ENCODE data around the gene DCHS2.

DCHS2 gene

DNA sequence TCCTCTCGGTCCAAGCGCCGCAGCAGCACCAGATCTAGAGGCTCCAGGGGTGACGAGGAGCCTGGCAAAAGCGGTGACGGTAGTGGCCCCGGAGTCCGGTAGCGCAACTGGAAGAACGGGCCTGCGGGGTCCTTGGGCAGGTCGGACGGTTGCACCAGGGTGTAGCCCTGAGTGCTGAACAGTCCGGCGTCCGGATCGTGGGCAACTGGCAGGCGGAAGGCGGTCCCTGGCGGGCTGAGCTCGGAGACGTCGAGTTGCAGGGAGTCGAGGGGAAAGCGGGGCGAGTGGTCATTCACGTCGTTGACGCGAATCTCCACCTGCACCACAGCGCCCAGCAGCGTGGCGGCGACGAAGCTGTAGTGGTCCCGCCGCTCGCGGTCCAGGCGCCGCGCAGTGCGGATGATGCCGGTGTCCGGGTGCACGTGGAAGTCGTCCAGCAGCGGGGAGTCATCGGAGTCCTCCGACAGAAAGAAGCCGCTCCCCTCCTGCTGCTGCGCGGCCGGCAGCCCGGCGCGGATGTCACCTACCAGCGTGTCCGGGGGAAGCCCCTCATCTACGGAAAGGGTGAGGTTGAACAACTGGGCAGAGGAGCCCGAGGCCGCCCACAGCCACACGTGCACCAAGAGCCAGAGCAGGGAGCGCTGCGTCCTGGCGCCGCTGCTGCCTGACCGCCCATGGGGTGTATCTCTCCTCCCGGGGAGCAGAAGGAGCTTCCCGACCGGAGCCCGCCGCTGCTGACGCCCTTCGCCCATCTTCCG, 837 bp downstream of the DCHS2 start:
- DNase-seq (ENCODE audit: low spot score): no peak

DNA sequence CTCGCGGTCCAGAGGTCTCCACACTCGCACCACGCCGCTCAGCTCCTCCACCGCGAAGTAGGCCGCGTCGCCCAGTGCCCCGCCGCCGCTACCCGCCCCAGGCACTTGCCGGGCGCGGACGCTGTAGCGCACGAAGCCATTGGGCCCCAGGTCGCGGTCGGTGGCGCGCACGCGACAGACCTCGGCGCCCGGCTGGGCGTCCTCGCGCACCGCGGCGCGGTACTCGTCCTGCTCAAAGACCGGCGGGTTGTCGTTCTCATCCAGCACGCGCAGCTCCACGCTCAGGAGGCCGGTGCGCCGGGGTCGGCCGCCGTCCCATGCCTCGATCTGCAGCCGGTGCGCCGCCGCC, 1.4 kb downstream of the DCHS2 start:
- no peak for DNase-seq (ENCODE audit: low spot score)

DNA sequence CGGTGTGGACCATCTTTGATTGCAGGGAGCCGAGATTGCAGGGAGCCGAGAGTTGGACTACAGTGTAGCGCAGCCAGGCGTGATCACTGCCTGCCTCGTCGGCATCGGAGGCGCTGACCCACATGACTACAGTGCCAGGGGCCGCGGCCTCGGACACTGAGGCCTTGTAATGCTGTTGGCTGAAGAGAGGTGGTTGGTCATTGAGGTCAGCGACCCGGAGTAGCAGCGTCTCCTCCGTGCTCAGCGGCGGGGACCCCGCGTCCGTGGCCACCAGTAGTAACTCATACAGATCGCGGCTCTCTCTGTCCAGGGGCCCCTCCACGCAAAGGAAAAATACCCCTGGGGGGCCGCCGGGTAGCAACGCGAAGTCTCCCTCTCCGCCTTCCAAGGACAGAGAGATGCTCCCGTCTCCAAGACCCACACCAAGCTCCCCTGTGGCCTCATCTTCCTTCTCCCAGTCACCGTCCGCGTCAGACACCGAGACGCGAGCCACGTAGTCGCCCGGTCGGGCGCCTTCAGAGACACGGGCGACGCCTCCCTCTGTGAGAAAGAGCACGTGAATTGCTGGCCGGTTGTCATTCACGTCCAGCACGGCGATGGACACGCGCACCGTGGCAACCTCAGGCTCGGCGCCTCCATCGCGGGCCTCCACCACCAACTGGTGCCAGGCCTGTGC, 1.9 kb downstream of the DCHS2 start:
- DNase-seq (ENCODE audit: low spot score): no peak

DNA sequence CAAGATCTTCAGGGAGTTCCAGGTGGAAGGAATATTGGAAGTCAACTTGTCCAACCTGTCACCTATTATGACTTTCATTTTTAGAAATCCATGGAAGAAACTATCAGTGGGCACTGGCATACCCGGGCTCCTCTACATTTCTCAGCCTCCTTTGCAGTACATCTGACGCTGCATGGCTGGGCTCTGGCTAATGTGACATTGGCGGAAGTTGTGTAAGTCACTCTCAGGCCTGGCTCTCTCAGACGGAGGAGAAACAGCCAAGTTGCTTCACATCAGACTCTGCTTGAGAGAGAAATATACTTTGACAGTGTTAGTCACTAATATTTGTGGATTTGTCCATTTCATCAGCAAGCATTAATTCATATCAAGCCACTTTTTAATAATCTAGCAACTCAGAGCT, 4.5 kb downstream of the DCHS2 start:
- no peak for DNase-seq (ENCODE audit: low spot score)

DNA sequence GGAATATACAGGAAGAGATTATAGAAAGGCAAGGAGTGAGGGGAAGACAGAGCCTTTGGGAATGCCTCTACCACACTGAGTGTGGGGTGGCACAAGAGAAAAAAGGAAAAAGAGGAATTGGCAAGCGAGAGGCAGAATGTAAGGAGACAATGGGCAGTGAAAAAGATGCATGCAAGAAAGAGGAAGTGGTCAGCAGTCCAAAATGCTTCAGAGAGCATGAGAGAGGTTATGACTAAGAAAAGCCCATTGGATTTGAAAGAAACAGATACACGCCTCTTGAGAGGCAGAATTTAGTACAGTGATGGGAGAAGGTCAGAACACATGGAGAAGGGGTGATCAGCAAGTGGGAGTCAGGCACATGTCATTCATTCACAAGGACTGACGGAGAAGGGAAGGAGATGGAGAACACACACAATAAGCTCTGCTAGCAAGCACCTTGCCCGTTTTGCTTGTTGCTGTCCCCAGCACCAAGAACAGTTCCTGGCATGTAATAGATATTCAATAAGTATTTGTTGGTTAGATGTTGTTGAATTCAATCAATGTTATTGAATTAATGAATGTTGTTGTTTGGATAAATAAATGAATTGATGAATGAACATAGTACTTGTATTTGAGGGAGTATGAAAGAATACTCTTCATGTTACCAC, 6.3 kb downstream of the DCHS2 start:
- no peak for DNase-seq (ENCODE audit: low spot score)

DNA sequence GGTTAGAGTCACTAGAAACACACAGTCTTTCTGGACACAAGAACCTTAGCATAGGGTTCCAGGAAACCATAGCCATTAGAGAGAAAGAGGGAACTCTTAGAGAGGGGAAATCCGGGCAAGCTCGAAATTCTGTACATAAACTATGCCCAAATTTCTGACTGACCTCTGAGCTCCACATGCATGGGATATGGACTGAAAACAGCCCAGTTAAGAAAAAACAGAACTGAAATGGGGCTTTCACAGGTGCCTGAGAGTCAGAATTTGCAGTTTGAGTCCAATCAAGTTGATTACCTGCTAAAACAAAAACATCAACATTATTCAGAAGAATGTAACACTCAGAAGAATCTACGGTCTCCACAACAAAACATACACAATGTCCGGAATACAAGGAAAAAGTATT, 13.1 kb downstream of the DCHS2 start:
- DNase-seq (ENCODE audit: low spot score): no peak

DNA sequence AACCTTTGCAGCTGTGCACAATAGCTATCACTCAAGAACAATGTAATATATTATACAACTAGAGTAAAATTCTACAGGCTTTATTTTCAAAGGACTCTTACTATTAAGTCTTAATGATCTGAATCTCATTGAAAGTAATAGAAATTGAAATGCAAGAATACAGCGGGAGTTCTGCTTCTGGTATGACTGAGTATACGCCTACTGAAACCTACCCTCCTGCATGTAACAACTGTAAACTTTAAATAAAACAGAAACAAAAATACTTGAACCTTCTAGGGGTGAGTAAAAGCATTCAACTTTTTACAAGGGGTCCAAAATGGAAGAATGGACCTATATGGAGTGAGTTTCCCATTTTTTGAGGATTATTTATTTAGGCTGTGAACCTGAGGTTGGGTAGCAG, 13.5 kb downstream of the DCHS2 start:
- DNase-seq (ENCODE audit: low spot score): no peak

DNA sequence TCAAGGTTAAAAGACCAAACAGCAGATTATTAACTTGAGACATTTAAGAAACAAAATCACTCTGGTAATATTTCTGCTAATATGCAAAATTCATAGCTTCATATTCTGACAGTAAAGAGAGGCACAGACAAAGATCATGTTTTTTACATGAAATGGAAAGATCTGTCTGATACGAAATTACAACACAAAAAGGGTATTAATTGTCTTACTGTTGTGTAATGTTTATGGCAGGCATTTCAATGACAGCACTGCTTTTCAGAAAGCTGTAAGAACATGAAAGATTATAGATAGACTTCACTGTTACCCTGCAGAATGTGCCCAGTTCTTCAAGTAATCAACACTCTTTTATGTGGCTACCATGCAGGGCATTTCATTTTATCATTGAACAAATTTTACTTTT, 15.4 kb downstream of the DCHS2 start:
- DNase-seq (ENCODE audit: low spot score): no peak

DNA sequence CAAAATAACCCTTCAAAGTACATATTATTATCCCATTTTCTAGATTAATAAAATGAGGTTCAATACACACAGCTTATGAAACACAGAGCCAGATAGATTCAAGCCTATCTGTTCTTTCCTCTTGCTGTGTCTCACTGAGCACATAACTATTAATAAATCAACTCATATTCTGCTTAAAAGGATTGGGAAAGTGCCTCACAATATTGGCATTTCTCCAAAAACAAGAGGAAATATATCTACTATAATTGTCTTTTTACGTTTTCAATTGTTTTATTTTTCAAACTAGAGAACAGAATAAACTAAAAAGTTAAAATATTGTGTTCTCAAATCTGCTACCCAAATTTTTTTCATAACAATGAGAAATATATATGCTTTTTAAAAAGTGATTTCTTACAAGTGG, 15.8 kb downstream of the DCHS2 start:
- no peak for DNase-seq (ENCODE audit: low spot score)

DNA sequence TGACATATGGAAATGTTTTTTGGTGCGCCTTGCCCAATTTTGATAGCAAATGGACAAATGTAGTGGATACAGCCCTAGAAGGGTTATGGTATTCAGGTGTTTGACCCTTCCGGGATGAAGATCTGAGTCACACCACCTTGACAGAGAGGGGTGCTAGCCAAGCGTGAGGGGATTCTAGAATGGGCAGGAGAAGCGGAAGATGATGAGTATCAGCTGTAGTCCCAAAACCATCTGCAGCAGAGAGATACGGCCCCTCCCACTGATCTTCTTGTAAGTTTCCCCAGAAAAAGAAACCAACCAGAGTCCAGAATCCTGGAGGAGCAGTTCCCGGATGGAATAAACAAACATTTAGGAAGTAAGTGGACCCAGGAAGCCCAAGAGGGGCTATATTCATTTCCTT, 18.1 kb downstream of the DCHS2 start:
- no peak for DNase-seq (ENCODE audit: low spot score)

DNA sequence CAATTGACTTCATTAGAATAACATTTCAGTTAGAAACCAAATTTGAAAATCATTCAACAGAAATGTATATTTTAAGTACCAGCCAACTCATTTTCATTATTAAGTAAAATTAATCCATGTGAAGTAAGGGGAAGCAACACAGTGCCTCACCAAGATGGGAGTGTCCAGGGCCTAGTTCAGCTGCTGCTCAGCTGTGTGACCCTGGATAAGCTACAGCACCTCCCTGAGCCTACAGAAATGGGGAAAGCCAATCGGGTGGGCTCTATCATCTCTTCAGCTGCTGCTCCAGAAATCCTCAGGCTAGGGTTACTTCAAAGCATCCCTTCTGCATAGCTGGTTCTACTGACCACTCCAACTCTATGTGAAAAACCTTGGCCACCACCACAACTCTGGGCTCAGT, 18.7 kb downstream of the DCHS2 start:
- no peak for DNase-seq (ENCODE audit: low spot score)

DNA sequence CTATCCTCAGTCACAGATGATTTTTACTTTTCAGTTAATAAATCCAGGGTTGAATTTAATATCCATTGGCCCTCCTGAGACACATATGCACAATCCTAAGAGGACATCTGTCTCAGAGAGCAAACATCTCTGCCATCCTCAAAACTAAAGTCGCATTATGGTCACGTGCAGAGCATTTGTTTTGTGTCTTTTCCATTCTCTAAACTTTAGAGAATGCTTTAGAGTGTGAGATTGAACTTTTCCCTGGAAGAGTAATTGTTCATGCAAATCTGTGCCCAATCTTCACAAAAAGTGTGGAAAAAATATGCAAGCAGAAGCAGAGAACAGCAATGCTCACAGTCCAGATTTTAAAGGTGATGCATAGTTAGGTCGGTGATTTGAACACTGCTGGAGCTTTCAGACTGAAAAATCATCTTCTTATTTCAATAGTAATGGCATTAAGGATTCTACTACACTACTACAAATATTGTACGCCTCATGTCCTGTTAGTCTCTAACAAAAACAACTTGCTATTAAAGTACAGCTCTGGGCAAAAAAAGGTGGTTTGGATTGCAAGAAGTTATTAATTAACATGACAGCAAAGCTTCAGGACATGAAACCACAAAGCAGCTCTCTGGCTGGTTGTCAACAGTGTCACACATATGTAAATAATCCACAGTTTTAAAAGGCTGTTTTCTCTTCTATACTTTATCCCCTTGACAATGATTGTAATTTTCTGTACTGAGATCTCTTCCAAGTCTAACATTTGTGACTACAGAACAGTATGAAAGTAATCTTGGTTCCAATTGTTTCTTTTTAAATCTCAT, 19.9 kb downstream of the DCHS2 start:
- DNase-seq (ENCODE audit: low spot score): peak; percentile 36

DNA sequence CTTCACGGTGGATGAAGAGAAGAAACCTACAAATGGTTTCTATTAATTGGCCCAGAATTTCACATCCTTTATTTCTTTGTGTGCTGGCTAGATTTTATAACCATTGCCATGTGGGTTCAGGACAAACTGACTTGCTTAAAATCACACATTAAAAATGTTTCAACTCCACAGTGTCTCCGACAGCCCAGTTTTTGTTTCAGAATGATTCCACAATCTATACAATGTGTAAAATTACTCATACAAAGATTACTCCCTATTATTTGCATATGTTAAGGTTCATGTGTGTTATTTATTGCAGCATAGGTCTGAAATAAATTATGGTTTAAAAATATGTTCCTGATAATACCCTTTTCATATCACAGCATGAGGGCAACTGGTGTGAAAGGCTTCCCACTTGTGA, 20.6 kb downstream of the DCHS2 start:
- DNase-seq (ENCODE audit: low spot score): no peak

DNA sequence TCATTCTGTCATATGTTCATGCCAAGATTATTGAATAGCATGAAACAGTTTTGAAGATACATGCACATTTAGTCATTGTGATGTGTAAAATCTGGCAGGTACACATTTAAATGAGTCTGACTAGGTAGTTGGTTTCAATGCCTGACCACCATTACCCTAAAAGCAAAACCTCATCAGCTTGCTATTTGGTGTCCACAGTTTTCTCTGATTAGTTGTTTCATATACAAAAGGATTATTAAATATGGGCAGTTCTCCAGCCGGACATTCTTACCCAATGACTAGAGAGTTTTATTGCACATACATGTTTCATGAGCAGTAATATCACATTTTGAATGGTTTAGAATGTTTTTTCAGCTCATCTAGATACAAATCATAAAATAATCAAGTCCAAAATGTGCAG, 23.7 kb downstream of the DCHS2 start:
- no peak for DNase-seq (ENCODE audit: low spot score)

DNA sequence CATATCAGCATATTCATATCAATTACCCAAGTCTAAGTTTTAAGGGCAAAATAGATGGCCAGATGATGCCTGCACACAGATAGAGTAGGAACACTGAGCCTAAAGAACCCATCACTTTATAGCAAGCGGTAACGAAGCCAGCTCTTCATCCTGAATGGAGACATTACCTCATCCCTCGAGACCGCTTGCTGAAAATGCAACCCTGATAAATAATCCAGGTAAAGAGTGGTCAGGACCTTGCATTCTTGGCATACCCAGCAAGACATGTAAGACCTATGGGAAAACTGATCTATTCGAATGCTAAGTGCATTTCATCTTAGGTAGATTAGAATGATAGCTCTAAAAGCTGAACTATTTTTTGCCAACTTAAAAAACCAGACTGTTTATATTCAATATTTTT, 25.3 kb downstream of the DCHS2 start:
- DNase-seq (ENCODE audit: low spot score): no peak

DNA sequence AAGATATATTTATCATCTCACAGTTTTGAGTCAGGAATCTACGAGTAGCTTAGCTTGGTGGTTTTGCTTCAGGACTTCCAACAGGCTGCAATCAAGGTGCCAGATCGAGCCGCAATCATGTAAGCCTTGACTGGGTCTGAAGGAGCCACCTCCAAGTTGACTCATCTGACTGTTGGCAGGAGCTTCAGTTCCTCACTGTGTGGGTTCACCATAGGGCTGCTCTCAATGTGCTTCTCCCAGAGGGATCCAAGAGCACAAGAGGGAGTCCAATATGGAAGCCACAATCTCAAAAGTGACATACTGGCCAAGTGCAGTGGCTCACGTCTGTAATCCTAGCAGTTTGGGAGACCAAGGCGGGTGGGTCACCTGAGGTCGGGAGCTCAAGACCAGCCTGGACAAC, 26.5 kb downstream of the DCHS2 start:
- DNase-seq (ENCODE audit: low spot score): no peak

DNA sequence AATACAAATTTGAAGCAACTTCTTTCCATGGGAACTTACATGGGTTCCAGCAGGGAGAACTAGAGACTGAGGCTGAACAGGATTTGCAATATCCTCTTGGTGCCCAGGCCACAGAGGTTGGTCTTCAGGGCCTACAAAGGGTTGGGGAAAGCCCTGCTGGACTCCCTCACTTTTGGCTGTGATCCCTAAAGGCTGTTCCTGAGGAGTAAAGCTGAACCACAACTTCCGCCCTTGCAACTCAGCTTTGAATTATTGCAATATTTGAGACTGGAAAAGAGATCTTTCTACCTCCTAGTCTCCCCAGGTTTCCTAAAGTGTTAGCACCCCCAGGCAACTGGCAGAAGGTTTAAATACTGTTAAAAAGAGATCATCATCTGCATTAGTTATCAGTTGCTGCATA, 26.9 kb downstream of the DCHS2 start:
- DNase-seq (ENCODE audit: low spot score): no peak

DNA sequence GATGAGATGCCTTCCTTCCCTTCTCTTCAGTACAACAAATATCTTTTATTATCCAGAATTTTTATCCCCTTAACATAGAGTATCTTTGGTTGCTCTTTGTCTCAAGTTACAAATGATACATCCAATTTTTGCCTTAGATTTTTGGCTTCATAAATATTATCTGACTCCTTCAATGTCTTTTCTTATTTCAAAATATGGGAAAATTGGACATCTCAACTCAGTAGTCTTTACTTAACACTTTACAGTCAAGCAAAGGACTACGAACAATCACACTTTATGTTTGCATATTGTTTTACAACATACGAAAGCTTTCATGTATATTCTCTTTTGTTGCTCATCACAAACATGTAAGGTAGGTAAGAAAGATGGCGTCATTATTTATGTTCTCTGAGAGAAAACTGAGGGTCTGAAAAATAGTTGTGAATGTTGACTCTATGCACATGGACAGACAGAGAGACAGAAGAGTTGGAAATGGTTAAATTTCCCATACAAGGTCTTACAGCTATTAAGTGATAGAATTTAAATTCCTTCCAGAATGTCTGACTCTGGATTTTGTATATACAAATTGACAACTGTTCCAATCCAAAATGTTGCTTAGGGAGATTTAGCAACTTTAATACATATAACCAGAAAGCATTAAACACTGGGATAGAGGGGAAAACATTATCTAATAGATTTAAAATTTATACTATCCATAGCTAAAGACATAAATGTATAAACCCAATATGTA, 29.4 kb downstream of the DCHS2 start:
- no peak for DNase-seq (ENCODE audit: low spot score)

DNA sequence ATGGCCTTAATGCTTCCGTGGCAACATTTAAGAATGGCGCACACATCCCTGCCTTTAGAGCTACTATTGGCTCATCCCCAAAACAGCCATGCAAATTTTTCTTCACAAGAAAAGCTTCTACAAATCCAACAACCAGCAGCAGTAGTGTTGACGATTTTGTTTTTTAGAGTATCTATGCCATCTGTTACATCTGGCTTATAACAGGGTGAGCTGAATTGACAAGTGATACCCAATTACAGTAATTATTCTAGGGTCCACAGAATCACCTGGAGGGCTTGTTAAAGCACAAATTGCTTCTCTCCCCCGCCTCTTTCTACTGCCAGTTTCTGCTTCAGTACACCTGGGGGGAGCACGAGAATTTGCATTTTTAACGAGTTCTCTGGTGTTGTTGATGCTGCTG, 34.1 kb downstream of the DCHS2 start:
- DNase-seq (ENCODE audit: low spot score): no peak

DNA sequence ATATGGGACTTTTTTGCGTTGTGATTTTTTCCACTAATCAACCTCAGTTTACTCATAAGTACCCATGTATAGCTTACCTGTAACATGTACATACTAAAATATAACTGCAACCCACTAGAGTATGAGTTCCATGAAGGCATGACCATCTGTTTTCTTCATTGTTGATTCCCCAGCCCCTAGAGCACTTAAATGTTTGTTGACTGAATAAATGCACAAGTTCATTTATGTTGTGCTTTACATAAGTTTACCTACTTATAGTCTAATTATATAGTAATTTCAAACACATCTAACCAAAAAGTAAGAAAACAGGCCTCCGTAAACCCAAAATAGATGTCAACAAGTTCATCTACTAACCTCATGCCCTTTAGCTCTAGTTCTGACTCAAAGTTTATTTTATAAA, 34.7 kb downstream of the DCHS2 start:
- DNase-seq (ENCODE audit: low spot score): no peak

DNA sequence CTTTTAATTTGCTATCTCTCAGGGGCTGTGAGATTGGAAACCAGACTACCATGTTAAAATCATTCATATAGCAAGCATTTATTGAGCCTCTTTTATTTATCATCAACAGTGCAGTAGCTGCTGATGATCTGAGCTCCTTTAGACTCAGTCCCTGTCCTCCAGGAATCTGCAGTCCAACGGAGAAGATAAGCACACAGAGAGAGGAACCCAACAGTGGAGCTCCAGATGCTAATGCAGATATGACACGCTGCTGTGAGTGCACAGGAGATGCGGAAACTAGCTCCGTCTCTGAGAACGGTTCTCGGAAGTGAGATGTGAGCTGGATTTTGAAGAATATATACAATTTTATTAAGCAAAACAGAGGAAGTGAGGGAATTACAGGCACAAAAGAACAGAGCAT, 35.4 kb downstream of the DCHS2 start:
- no peak for DNase-seq (ENCODE audit: low spot score)

DNA sequence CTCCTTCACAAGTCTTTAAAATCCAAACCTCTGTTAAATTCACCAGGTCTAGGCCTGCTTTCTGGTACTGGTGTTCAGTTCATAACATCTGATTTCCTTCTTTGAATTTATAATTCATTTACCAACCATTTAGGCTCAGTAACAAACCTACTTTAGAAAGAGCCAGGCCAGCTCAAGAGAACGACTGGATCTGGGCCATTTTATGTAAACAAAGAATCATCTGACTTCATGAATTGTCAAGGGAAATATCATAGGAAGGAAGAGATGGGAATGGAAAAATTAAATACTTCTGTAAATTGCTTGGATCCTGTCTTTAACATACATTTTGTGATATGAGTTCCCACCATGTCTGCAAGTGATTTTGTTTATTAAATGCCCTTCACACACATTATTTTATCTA, 36.5 kb downstream of the DCHS2 start:
- no peak for DNase-seq (ENCODE audit: low spot score)
